ENCODE data around the gene GRIN1.

DNA sequence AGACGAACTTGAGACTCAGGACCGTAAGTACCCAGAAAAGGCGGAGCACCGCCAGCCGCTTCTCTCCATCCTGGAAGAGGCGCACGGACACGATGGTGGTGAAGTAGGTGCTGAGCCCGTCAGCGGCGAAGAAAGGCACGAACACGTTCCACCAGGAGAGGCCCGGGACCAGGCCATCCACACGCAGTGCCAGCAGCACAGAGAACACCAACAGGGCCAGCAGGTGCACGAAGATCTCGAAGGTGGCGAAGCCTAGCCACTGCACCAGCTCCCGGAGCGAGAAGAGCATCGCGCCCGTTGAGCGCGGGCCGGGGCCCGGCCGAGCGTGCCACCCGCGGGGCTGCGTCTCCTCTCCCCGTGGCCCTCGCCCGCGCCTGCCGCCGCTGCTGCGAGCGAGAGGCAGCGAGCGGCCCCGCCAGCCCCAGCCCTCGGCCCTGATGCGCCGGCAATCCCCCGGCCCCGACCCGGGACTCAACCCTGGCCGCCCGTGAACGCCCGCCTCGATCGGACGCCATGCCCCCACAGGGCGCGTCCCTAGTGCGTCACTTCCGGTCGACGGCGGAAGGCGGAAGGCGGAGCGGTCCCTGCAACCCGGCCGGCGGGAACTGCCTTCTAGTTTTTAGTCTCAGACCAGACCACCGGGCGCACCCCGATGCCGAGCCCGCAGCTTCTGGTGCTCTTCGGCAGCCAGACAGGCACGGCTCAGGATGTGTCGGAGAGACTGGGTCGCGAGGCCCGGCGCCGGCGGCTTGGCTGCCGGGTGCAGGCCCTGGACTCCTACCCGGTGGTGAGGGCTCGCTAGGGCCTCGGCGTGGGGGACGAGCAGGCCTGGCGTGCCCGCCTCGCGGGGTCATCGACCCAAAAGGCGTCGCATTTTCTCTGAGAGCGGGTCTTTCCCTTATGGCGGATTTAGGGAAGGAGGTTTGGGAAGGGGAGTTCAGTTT lies 66.4 kb downstream of the GRIN1 start, which contains the start of the genes NDOR1 and TMEM203:
- TF ChIP-seq POLR2A (IDR thresholded peaks at IDR 0.05; ENCODE audit: low read length) = peak; percentile 87
- no peak for TF ChIP-seq GATA1 (IDR thresholded peaks at IDR 0.05; ENCODE audit: low read depth, low read length)
